Parathyroid adenoma (tissue), 2 donors: ENCODE data around the gene NAAA.
"Not testable (repeated sequence)": the region's sequence is repeated elsewhere in the genome, so short reads cannot be mapped to it uniquely, and the experiment has no call there.

Source experiments
- H2AFZ ChIP-seq: fragments of 300-600 bp; sonication (generic); one replicate; pipeline ENCODE4 v1.7.0; 2017; ENCODE audit warnings: antibody characterized with exemption, mild to moderate bottlenecking
- H3K27ac ChIP-seq: fragments of 300-600 bp; sonication (generic); one replicate; pipeline ENCODE4 v1.7.0; 2017
- H3K27me3 ChIP-seq: fragments of 300-600 bp; sonication (generic); one replicate; pipeline ENCODE4 v1.7.0; 2017; ENCODE audit warnings: low read length; ENCODE audit not compliant: control insufficient read depth, insufficient read depth
- H3K36me3 ChIP-seq: fragments of 300-600 bp; sonication (generic); one replicate; pipeline ENCODE4 v1.7.0; 2017; ENCODE audit warnings: low read length; ENCODE audit not compliant: control insufficient read depth, insufficient read depth
- H3K4me1 ChIP-seq: fragments of 300-600 bp; sonication (generic); one replicate; pipeline ENCODE4 v1.7.0; 2017; ENCODE audit warnings: control low read depth
- H3K4me2 ChIP-seq: fragments of 300-600 bp; sonication (generic); one replicate; pipeline ENCODE4 v1.7.0; 2017; ENCODE audit warnings: low read length
- H3K4me3 ChIP-seq: fragments of 300-600 bp; sonication (generic); one replicate; pipeline ENCODE4 v1.7.0; 2017; ENCODE audit warnings: low read depth, low read length
- H3K79me2 ChIP-seq: fragments of 300-600 bp; sonication (generic); one replicate; pipeline ENCODE4 v1.7.0; 2017; ENCODE audit warnings: control low read depth
- H3K9ac ChIP-seq: fragments of 300-600 bp; sonication (generic); one replicate; pipeline ENCODE4 v1.7.0; 2017; ENCODE audit warnings: mild to moderate bottlenecking
- H3K9me3 ChIP-seq: fragments of 300-600 bp; sonication (generic); one replicate; pipeline ENCODE4 v1.7.0; 2017; ENCODE audit warnings: low read length; ENCODE audit not compliant: control insufficient read depth
- TF ChIP-seq, protein P1 (sequence below): fragments of 300-600 bp; sonication (generic); IDR thresholded peaks from one replicate; pipeline ENCODE4 v1.7.0; 2017; ENCODE audit warnings: antibody characterized with exemption, mild to moderate bottlenecking
- donor health status: primary hyperparathyroidism.

Gene NAAA

DNA sequence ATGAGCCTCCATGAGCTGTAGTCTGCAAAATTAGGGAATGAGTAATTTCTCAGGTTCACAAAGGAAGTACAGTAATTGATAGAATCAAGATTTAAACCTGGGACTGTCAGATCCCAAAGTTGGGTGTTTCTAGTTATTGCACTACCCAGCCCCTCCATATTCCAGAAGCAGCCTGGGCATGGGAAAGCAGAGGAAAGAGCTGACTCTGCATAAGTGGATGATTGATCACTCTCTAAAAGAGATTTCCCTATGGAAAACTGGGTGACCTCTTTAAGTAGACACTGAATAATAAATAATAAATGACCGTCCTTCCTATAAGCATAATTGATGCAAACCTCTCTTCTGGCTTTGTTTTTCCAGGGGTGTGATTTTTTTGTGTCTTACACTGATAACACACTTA is 5.2 kb downstream of the NAAA start:
- Histone ChIP-seq H3K36me3 (no peaks in the 10 kb centered on the region), H3K4me2 (no peak overlapping the region), H2AFZ (no peak overlapping the region), H3K9ac (no peak overlapping the region), H3K27me3 (no peaks in the 10 kb centered on the region), H3K9me3 (no peaks in the 10 kb centered on the region), H3K27ac (no peak overlapping the region), H3K79me2 (no peaks in the 10 kb centered on the region), H3K4me1 (no peaks in the 10 kb centered on the region), H3K4me3 (no peak overlapping the region)
- TF ChIP-seq, protein P1, sequence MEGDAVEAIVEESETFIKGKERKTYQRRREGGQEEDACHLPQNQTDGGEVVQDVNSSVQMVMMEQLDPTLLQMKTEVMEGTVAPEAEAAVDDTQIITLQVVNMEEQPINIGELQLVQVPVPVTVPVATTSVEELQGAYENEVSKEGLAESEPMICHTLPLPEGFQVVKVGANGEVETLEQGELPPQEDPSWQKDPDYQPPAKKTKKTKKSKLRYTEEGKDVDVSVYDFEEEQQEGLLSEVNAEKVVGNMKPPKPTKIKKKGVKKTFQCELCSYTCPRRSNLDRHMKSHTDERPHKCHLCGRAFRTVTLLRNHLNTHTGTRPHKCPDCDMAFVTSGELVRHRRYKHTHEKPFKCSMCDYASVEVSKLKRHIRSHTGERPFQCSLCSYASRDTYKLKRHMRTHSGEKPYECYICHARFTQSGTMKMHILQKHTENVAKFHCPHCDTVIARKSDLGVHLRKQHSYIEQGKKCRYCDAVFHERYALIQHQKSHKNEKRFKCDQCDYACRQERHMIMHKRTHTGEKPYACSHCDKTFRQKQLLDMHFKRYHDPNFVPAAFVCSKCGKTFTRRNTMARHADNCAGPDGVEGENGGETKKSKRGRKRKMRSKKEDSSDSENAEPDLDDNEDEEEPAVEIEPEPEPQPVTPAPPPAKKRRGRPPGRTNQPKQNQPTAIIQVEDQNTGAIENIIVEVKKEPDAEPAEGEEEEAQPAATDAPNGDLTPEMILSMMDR = no peak

DNA sequence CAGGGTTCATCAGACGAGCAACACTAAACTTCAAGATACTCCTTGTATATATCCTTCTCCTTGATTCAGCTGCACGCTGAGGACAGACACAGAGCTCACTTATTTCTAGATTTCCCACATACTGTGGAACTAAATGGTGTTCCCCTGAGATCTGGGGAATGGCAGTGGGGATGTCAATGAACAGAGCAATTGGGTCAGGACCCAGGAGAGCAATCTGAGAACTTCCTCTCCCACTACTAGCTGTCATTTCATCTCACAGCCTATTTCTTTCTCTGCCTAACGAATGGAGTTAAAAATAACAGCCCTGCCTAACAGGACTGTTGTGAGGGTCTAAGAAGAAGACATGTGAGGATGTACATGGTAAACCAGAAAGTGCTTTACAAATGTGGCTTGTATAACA is 10.7 kb downstream of the NAAA start:
- no peak overlapping the region for H3K4me2 ChIP-seq
- no peaks in the 10 kb centered on the region for H3K79me2 ChIP-seq
- no peaks in the 10 kb centered on the region for H3K9me3 ChIP-seq
- H3K9ac ChIP-seq = no peak overlapping the region
- H3K27me3 ChIP-seq = no peaks in the 10 kb centered on the region
- TF ChIP-seq, protein P1 = no peak
- no peaks in the 10 kb centered on the region for H3K36me3 ChIP-seq
- no peak overlapping the region for H3K27ac ChIP-seq
- no peak overlapping the region for H2AFZ ChIP-seq
- no peaks in the 10 kb centered on the region for H3K4me1 ChIP-seq
- H3K4me3 ChIP-seq = no peak overlapping the region

DNA sequence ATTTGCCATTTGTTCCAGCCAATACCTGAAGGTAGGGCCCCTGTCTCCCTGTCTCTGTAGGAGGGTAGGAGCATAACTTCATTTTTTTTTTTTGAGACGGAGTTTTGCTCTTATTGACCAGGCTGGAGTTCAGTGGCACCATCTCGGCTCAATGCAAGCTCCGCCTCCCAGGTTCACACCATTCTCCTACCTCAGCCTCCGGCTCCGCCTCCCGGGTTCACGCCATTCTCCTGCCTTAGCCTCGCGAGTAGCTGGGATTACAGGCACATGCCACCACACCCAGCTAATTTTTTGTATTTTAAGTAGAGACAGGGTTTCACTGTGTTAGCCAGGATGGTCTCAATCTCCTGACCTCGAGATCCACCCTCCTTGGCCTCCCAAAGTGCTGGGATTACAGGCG is 15.9 kb downstream of the NAAA start:
- H3K4me1 ChIP-seq, H3K4me2 ChIP-seq, H3K27me3 ChIP-seq, H2AFZ ChIP-seq, H3K9ac ChIP-seq, H3K27ac ChIP-seq, H3K36me3 ChIP-seq, H3K4me3 ChIP-seq, H3K79me2 ChIP-seq, H3K9me3 ChIP-seq: not testable (repeated sequence)

DNA sequence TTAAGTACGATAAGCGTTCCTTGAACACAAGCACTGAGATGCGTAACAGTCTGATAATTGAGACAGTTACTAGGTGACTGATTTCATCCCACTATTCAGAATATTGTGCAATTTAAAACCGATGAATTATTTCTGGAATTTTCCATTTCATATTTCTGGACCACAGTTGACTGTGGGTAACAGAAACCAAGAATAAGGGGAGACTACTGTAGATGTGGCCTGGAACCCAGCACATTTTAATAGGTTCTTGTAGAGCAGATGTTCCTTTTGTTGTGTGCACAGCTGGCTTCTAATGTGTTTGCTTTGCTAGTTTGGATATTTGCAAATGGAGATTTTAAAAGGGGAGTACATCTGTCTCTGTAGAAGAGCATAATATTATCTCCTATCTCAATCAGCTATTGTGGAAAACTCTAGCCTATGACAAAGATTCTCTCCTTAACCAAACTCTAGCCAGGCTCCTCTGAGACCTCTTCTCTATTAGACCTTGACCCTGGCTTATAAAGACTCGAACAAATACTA is 16.4 kb downstream of the NAAA start:
- Histone ChIP-seq H3K27ac (no peak overlapping the region), H3K9me3 (no peaks in the 10 kb centered on the region), H3K27me3 (no peaks in the 10 kb centered on the region), H3K79me2 (no peaks in the 10 kb centered on the region), H3K4me3 (no peak overlapping the region), H3K4me1 (no peaks in the 10 kb centered on the region), H3K4me2 (no peak overlapping the region), H3K9ac (no peak overlapping the region), H3K36me3 (no peaks in the 10 kb centered on the region), H2AFZ (no peak overlapping the region)
- TF ChIP-seq, protein P1 = no peak

DNA sequence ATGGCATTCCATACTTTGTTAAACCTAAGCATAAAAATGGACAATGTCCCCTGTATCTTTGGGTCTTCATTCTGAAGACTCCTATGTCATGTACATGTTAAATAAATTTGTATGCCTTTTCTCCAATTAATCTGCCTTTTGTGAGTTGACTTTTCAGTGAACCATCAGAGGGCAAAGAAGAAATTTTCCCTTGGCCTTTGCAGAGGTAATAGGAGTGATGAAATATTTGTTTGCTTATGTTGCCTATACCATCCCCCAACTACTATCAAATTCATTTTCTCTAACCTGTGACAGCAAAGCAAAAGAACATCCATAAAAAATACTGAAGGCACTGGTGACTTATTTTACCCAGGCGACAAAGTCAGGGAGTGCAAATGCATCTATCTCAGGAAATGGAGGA is 18.2 kb downstream of the NAAA start:
- H3K4me1 ChIP-seq = no peaks in the 10 kb centered on the region
- no peak overlapping the region for H3K4me3 ChIP-seq
- no peaks in the 10 kb centered on the region for H3K27me3 ChIP-seq
- no peaks in the 10 kb centered on the region for H3K9me3 ChIP-seq
- H3K36me3 ChIP-seq = no peaks in the 10 kb centered on the region
- no peaks in the 10 kb centered on the region for H3K79me2 ChIP-seq
- H3K4me2 ChIP-seq = no peak overlapping the region
- H3K27ac ChIP-seq = no peak overlapping the region
- H3K9ac ChIP-seq = no peak overlapping the region
- TF ChIP-seq, protein P1 = no peak
- H2AFZ ChIP-seq = no peak overlapping the region
